Astrocyte (in vitro differentiated cells and primary cell): ENCODE data around the gene HEXIM1. TPM values are rescaled to one million over a fixed set of nuclear protein-coding genes. Genes with fewer than 3 reads are reported as not detected.

Source experiments
- DNase-seq: peaks from one replicate; pipeline ENCODE4 v3.0.0-alpha.2; 2010; ENCODE audit warnings: low read depth
- FAIRE-seq: peaks from 2 replicates; lab custom pipeline; 2011; peaks lifted over from hg19 to GRCh38; lab: Jason Lieb, UNC
- H2AFZ ChIP-seq: 2 replicates; pipeline ENCODE4 v1.6.0; 2012; ENCODE audit warnings: low read depth, low read length, inconsistent platforms
- H3K27ac ChIP-seq: 2 replicates; pipeline ENCODE4 v1.5.1; 2011; ENCODE audit warnings: low read depth, low read length, inconsistent platforms
- H3K27me3 ChIP-seq: 2 replicates; pipeline ENCODE4 v1.6.0; 2011; ENCODE audit warnings: low read length, inconsistent platforms; ENCODE audit not compliant: insufficient read depth
- H3K36me3 ChIP-seq: 2 replicates; pipeline ENCODE4 v1.5.1; 2011; ENCODE audit warnings: low read length, inconsistent platforms; ENCODE audit not compliant: insufficient read depth
- H3K4me1 ChIP-seq: 2 replicates; pipeline ENCODE4 v1.5.1; 2011; ENCODE audit warnings: low read length, inconsistent platforms; ENCODE audit not compliant: insufficient read depth
- H3K4me2 ChIP-seq: 2 replicates; pipeline ENCODE4 v1.6.0; 2012; ENCODE audit warnings: low read length, inconsistent platforms
- H3K4me3 ChIP-seq: 2 replicates; pipeline ENCODE4 v1.5.1; 2011; ENCODE audit warnings: low read depth, mild to moderate bottlenecking, low read length, inconsistent platforms; ENCODE audit not compliant: insufficient read depth
- H3K79me2 ChIP-seq: 2 replicates; pipeline ENCODE4 v1.6.0; 2012; ENCODE audit warnings: mild to moderate bottlenecking, low read length, inconsistent platforms; ENCODE audit not compliant: insufficient read depth
- H3K9ac ChIP-seq: 2 replicates; pipeline ENCODE4 v1.6.0; 2012; ENCODE audit warnings: mild to moderate bottlenecking, low read length, inconsistent platforms
- H3K9me3 ChIP-seq: 2 replicates; pipeline ENCODE4 v1.5.1; 2012; ENCODE audit warnings: low read depth, mild to moderate bottlenecking, low read length, inconsistent platforms; ENCODE audit not compliant: insufficient read depth
- H4K20me1 ChIP-seq: 2 replicates; pipeline ENCODE4 v1.6.0; 2012; ENCODE audit warnings: low read length, inconsistent platforms; ENCODE audit not compliant: insufficient read depth
- H3K27ac Mint-ChIP-seq: one replicate; pipeline ENCODE4 v1.8.0; 2021; ENCODE audit warnings: mild to moderate bottlenecking, mixed read lengths; ENCODE audit not compliant: unreplicated experiment
- H3K27me3 Mint-ChIP-seq: one replicate; pipeline ENCODE4 v1.8.0; 2021; ENCODE audit warnings: low read depth, mixed read lengths; ENCODE audit not compliant: unreplicated experiment
- H3K36me3 Mint-ChIP-seq: one replicate; pipeline ENCODE4 v1.8.0; 2021; ENCODE audit warnings: low read depth, mixed read lengths; ENCODE audit not compliant: unreplicated experiment
- H3K4me1 Mint-ChIP-seq: one replicate; pipeline ENCODE4 v1.8.0; 2021; ENCODE audit warnings: low read depth, mixed read lengths; ENCODE audit not compliant: unreplicated experiment
- H3K4me3 Mint-ChIP-seq: one replicate; pipeline ENCODE4 v1.8.0; 2021; ENCODE audit warnings: mild to moderate bottlenecking, moderate library complexity, mixed read lengths; ENCODE audit not compliant: unreplicated experiment
- H3K9me3 Mint-ChIP-seq: one replicate; pipeline ENCODE4 v1.8.0; 2021; ENCODE audit warnings: mild to moderate bottlenecking, mixed read lengths; ENCODE audit not compliant: unreplicated experiment
- CTCF ChIP-seq: IDR thresholded peaks from 2 replicates; pipeline ENCODE4 v1.5.1; 2011; ENCODE audit warnings: low read depth, mild to moderate bottlenecking, inconsistent platforms, low read length, moderate library complexity; ENCODE audit not compliant: insufficient read depth
- EZH2 ChIP-seq: IDR thresholded peaks from 2 replicates; pipeline ENCODE4 v1.6.1; 2012; ENCODE audit warnings: mild to moderate bottlenecking, low read length, inconsistent platforms; ENCODE audit not compliant: insufficient read depth
- total RNA-seq: library from RNA; stranded (reverse); gene quantifications from 2 replicates; pipeline ENCODE4 v1.2.1, GENCODE V29; 2021

The HEXIM1 gene
- total RNA-seq, 1 donor from 2014 or later, result 44.5 TPM

DNA sequence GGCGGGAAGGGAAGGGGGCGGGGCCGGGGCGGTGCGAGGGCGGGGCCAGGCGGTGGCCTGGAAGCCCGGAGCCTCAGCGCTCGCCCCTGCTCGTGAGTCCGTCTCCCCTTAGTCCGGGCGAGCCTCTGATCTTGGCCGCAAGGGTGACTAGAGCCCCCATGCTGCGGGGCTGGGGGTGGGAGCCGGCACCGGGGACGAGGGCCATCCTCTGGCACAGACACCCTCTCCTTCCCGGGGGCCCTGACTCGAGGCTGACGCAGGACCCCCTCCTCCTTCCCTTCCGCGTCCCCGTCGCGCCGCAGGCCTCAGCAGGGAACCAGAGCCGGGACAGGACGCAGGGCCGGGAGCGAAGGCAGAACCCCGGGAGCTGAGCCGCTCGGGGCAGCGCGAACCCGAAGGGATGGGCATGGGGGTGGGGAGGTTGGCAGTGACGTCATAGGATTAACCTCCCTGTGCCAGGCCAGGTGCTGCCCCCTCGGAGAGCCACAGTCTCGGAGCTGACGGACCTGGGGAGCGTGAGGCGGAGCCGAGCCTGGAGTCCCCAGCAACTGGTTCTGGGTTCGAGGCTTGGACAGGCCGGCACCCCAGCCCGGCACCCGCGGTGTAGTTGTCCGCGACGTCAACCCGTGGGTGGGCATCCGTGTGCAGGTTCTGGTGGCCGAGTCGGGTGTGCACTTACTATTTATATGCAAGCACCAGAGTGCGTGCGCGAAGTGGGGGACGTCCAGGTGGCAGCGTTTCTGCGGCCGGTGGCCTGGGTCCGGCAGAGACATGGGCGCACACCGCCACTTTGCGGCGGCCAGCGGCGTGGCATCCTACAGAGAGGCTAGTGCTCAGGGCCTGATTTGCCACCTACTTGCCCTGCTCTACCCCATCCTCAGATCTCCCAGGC lies 15.5 kb upstream of the HEXIM1 start:
- peaks cover 12% of the 10 kb centered on the region for H4K20me1 ChIP-seq
- TF ChIP-seq EZH2 (no peak), CTCF (peak; percentile 54)
- H3K36me3 ChIP-seq, result no peaks in the 10 kb centered on the region
- Mint-ChIP-seq H3K4me3 (peak overlapping the region; percentile 87), H3K36me3 (no peaks in the 10 kb centered on the region), H3K27me3 (no peaks in the 10 kb centered on the region), H3K27ac (peak overlapping the region; percentile 26), H3K4me1 (peaks cover 14% of the 10 kb centered on the region), H3K9me3 (no peaks in the 10 kb centered on the region)
- peak overlapping the region; percentile 90 for H3K9ac ChIP-seq
- peaks cover 32% of the 10 kb centered on the region for H3K4me1 ChIP-seq
- H2AFZ ChIP-seq, result peak overlapping the region; percentile 88
- peak overlapping the region; percentile 90 for H3K27ac ChIP-seq
- H3K4me2 ChIP-seq, result peak overlapping the region; percentile 98
- DNase-seq (peak; percentile 52), FAIRE-seq (no peak)
- H3K79me2 ChIP-seq, result peaks cover 38% of the 10 kb centered on the region
- H3K27me3 ChIP-seq, result no peaks in the 10 kb centered on the region
- peak overlapping the region; percentile 73 for H3K4me3 ChIP-seq
- no peaks in the 10 kb centered on the region for H3K9me3 ChIP-seq

GRCh38 chr17:45135192-45135977 lies 12.9 kb upstream of the HEXIM1 start, which contains the start of gene ACBD4:
Gene ACBD4 (plus strand): TSS chr17:45135687. CDS start chr17:45136145, 458 bp downstream.
- Mint-ChIP-seq H3K27me3 (no peaks in the 10 kb centered on the region), H3K36me3 (peaks cover 2% of the 10 kb centered on the region), H3K27ac (peak within 1 kb of the TSS; percentile 41), H3K4me1 (peaks cover 4% of the 10 kb centered on the region), H3K4me3 (peak within 1 kb of the TSS; percentile 81), H3K9me3 (no peaks in the 10 kb centered on the region)
- Histone ChIP-seq H3K9me3 (no peaks in the 10 kb centered on the region), H2AFZ (peak within 1 kb of the TSS; percentile 68), H3K27ac (peak within 1 kb of the TSS; percentile 7), H4K20me1 (peaks cover 12% of the 10 kb centered on the region), H3K4me1 (peaks cover 16% of the 10 kb centered on the region), H3K4me3 (peak within 1 kb of the TSS; percentile 60), H3K4me2 (peak within 1 kb of the TSS; percentile 86), H3K79me2 (peaks cover 18% of the 10 kb centered on the region), H3K36me3 (no peaks in the 10 kb centered on the region), H3K9ac (peak within 1 kb of the TSS; percentile 63), H3K27me3 (no peaks in the 10 kb centered on the region)
- FAIRE-seq (peak; percentile 71), DNase-seq (peak; percentile 87)
- TF ChIP-seq CTCF, result peak; percentile 100
- TF ChIP-seq EZH2, result no peak
